HG03060 (cell line): ENCODE results near the gene LGR6.
"Not testable (repeated sequence)": the region's sequence is repeated elsewhere in the genome, so short reads cannot be mapped to it uniquely, and the experiment has no call there.

Experiments used
- ATAC-seq: cut with Tn5 transposase; IDR thresholded peaks from one replicate; pipeline ENCODE4 v1.9.1; 2021; ENCODE audit warnings: low read depth, moderate number of reproducible peaks; ENCODE audit not compliant: unreplicated experiment

LGR6 gene

DNA sequence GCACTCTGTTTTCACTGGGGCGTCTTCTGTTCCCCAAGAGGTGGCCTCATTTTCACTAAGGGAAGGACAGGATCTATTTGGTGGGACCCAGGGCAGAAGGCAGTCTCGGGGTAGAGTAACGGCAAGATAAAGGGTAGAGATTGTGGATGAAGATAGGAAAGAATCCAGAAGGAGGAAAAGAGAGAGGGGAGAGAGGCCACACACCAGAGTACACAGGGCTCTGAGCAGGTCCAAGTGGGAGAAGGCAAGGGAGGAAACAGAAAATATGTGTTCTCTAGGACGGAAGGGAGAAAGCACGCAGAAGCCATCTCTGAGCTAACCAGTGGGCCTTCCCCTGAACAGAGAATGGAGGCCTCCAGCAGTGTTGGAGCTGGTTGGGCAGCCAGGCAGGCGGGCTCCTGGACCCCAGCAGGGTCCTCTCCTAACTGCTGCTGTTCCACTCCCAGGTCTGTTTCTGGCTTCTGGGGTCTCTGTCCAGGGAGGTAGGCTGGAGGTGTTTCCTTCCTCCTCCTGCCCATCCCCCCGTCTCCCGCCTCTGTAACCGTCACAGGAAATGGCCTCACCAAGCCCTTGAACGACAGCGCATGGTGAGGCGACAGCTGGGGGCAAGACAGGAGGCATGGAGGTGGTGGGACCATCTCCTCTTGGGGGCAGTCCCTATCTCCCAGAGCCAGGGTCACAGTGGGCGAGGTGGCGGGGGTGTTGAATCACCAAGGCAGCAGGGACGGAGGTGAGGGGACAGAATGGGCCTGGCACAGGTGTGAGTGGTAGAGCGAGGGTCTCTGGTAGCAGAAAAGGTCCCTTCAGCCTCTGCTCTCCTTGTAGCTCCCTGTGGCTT lies 33.8 kb upstream of the LGR6 start:
- ATAC-seq, result no peak

- ATAC-seq, result no peak
Measured at GRCh38 chr1:202160377-202160940, 33.1 kb upstream of the LGR6 start, which contains the start of gene PTPN7. TSS of gene PTPN7 (minus strand) at chr1:202160602. CDS start at chr1:202159402, 1,200 bp downstream.

- ATAC-seq, result no peak
Measured at GRCh38 chr1:202161151-202162046, 32.2 kb upstream of the LGR6 start.

GRCh38 chr1:202162047-202162417 lies 31.6 kb upstream of the LGR6 start:
- ATAC-seq, result no peak

DNA sequence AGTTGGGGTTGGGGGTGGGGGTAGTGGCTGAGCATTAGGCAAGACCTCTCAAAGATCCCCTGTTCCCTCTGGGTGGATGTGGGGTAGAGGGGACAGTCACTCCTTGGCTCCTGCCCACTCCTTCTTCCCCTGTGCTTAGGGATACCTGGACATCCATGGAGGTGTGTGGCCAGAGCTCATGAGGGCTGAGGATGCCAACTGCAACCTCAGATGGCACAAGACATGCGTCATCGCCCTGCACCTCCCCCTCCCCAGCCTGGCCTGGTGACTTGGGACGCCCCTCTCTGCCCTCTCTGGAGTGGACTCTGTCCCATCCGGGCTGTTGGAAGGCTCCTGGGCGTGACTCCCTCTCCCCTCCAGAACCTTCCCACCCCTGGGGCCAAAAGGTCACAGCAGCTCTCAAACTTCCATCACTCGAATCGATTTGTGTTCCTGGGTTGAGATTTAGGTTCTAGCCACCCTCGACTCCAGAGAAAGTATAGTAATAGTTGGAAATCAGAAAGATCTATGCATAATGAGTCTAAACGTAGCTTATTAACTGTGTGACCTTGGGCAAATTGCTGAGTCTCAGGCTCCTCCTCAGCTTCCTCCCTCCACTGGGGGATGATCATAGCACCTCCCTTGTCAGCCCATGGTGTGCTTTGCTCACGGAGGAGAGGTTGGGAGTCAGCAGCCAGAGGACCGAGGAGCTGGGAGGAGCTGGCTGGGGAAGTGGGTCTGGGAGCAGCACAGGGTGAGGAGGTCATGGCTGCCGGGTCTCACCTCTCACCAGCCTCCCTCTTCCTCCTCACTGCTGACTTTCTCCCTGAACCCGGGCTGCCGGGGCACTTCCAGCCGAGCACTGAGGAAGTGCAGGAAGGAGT lies 30.9 kb upstream of the LGR6 start:
- ATAC-seq, result no peak

- no peak for ATAC-seq
Measured at GRCh38 chr1:202163281-202164270, 30.0 kb upstream of the LGR6 start.

GRCh38 chr1:202164271-202165037 lies 29.1 kb upstream of the LGR6 start:
- ATAC-seq, result no peak

GRCh38 chr1:202165267-202165941 lies 28.2 kb upstream of the LGR6 start:
- ATAC-seq, result no peak

DNA sequence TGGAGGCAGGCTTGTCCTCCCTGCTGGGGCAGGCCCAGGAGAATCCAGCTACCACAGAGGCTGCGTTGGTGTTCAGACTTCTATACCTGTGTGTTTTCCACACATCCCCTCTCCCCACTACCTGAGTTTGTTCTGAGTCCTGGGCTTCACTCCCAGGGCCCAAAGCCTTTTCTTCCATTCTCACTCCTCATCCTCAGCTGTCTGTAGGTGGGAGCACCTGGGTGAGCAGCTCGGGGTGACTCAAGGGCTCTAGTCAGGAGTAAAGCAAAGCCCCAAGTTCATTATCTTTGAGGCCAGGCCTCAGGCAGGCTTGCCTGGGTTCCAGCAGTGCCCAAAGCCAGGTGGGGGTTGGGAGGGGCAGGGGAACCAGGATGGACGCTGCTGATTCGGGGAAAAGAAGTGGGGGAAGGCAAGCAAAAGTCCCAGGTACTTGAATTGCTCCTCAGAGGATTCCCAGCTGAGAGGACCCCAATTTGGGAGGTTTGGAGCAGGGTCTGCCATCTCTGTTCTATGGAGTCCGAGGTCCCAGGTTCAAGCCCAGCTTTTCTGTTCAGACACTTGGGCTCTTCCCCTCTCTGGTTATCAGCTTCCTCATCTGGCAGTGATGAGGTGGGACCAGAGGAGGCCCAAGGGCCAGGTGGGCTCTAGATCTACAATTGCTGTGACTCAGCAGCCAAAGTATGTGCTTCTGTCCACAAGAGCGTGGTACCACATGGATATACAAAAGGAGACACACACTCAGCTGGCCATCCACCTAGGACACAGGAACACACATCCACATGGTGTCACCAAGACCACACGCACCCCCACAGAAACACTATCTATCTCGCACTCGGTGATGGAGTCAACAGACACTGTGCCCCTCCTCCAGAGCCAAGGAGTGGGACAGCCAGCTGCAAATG lies 27.4 kb upstream of the LGR6 start:
- no peak for ATAC-seq

GRCh38 chr1:202167054-202167453 lies 26.5 kb upstream of the LGR6 start:
- ATAC-seq, result not testable (repeated sequence)

- ATAC-seq, result no peak
Measured at GRCh38 chr1:202167708-202168415, 25.7 kb upstream of the LGR6 start.

GRCh38 chr1:202168861-202169260 lies 24.7 kb upstream of the LGR6 start:
- no peak for ATAC-seq

- ATAC-seq, result no peak
Measured at GRCh38 chr1:202170726-202171125, 22.9 kb upstream of the LGR6 start.

DNA sequence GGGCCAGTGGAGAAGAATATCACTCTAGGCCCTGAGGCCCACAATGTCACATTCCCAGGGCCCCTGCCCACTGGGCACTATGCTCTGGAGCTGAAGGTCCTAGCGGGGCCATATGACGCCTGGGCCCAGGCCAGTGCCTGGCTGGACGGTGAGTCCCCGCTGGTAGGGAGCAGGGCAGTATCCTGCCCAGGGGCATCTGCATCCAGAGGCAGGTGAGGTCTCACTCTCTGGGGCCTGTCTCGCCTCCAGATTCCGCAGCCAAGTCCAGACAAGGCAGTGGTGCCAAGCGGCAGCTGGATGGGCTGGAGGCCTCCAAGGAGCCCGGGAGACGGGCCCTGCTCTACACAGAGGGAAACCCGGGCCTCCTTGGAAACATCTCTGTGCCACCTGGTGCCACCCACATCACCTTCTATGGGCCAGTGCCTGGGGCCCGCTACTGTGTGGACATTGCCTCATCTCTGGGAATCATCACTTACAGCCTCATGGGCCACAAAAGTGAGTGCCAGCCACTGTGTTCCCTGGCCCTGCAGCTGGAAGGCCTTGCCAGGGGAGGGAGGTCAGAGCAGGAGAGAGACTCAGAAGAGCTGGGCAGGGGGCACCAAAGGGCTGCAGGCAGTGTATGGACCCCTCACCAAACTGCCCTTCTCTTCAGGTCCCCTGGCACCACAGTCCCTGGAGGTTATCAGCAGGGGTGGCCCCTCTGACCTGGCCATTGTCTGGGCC lies 22.1 kb upstream of the LGR6 start:
- ATAC-seq, result no peak

DNA sequence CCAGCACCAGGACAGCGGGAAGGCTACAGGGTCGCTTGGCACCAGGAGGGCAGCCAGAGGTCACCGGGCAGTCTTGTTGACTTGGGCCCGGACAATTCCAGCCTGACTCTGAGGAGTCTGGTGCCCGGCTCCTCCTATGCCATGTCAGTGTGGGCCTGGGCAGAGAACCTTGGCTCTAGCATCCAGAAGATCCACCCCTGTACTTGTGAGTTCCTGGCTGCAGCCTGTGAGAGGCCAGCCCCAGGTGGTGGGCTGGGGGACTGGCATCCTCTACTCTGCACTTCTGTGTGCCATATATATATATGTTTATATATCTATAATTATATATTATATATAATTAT lies 21.6 kb upstream of the LGR6 start:
- no peak for ATAC-seq

DNA sequence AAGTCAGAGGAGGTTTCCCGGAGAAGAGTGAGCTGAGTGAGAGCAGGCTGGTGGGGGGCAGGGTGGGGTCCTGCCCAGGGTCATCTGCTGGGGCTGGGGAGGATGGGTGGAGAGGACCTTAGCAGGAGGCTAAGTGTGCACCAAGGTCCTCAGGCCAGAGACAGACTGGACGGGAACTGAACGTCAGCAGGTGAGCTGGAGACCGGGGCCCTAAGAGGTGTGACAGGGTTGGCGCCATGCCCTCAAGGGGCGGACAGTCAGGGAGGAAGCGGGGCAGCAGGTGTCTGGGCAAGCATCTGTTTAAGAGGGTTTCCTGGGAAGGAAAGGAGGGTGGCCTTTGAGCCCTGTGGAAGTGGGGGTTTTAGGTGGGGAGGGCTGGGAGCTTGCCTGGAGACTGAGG lies 19.6 kb upstream of the LGR6 start:
- ATAC-seq, result no peak
